SW 1271 (cell line): ENCODE data around the gene KIR3DL3.
"Not testable (repeated sequence)": the region's sequence is repeated elsewhere in the genome, so short reads cannot be mapped to it uniquely, and the experiment has no call there.

Experiments
- DNase-seq, 2 experiments: peaks; one replicate each; lab custom pipeline; 2025; lab: John Stamatoyannopoulos, UW

KIR3DL3 gene

DNA sequence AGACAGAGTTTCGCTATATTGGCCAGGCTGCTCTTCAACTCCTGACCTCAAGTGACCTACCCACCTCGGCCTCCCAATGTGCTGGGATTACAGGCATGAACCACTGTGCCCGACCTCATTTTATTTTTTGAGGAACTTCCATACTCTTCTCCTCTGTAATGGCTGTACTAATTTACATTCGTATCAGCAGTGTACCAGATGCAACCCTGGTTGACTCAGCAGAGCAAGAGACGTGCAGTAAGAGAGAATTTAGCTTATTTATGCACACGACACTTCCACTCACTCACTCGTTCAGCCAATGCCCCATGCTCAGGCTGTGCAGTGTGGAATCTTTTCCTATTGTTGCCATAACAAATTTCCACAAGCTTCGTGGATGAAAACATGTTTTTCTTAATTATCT, 6.9 kb downstream of the KIR3DL3 start:
- no peak for DNase-seq

DNA sequence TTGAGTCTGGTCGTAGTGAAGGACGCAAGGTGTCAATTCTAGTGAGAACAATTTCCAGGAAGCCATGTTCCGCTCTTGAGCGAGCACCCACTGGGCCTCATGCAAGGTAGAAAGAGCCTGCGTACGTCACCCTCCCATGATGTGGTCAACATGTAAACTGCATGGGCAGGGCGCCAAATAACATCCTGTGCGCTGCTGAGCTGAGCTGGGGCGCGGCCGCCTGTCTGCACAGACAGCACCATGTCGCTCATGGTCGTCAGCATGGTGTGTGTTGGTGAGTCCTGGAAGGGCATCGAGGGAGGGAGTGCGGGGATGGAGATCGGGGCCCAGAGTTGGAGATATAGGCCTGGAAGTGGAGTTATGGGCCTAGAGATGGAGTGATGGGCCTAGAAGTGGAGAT, 14.1 kb downstream of the KIR3DL3 start, which contains the start of gene KIR2DL3:
Gene KIR2DL3 (plus strand): TSS at position 208 of the 400 bp plus-strand sequence. CDS start 33 bp downstream, at position 241.
- DNase-seq, result not testable (repeated sequence)

GRCh38 chr19:54738715-54739114, 14.5 kb downstream of the KIR3DL3 start:
- DNase-seq, result no peak

DNA sequence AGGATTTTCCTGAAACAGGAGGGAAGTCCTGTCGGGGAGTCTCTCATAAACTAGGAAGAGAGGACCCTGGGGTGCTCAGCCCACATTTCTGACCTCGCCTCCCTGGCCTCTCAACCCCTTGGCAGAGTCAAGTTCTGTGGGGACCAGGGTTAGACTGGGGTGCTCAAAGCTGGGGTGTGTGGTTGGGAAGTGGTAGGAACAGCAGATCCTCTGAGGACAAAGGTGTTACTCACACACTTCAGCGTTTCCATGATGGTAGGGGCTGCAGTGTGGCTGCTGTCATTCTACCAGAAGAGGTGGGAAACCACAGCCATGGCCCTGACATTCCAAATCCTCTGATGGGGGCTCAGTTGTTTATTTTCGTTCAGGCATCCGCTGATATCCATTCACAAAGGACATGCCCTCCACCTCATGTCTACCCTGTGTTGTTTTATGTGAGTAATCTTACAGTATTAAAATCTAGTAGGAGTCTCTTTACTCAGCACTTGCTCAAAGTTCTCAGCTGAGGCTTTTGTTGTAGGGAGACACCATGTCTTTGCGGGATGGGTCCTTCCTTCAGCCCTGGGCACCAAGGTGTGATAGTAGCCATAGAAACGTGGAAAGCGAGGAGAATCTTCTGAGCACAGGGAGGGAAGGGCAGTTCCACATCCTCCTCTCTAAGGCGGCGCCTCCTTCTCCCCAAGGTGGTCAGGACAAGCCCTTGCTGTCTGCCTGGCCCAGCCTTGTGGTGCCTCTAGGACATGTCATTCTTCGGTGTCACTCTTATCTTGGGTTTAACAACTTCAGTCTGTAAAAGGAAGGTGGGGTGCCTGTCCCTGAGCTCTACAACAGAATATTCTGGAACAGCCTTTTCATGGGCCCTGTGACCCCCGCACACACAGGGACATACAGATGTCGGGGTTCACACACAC, 15.6 kb downstream of the KIR3DL3 start:
- no peak for DNase-seq

DNA sequence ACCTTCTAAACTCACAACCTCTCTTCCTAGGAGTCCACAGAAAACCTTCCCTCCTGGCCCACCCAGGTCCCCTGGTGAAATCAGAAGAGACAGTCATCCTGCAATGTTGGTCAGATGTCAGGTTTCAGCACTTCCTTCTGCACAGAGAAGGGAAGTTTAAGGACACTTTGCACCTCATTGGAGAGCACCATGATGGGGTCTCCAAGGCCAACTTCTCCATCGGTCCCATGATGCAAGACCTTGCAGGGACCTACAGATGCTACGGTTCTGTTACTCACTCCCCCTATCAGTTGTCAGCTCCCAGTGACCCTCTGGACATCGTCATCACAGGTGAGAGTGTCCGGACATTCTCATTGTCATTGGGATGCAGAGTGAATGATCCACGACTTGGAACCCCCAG, 17.7 kb downstream of the KIR3DL3 start:
- not testable (repeated sequence) for DNase-seq

DNA sequence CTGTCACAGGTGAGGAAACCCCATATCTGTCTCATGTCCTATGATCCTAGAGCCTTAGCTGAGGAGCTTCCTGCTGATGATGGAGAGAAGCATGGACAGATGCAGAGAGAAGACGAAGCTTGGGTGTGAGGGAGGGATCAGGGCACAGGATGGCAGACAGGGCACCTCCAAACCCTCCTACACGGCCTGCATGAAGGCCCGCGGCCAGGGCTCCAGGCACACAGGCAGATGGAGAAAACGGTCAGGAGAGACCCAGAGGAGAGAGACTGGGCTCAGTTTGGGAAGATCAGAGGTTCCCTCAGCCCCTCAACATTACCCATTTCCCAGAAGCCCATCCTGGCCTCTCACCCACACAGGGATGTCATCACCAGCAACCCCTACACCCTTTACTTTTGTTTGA, 19.8 kb downstream of the KIR3DL3 start:
- not testable (repeated sequence) for DNase-seq

DNA sequence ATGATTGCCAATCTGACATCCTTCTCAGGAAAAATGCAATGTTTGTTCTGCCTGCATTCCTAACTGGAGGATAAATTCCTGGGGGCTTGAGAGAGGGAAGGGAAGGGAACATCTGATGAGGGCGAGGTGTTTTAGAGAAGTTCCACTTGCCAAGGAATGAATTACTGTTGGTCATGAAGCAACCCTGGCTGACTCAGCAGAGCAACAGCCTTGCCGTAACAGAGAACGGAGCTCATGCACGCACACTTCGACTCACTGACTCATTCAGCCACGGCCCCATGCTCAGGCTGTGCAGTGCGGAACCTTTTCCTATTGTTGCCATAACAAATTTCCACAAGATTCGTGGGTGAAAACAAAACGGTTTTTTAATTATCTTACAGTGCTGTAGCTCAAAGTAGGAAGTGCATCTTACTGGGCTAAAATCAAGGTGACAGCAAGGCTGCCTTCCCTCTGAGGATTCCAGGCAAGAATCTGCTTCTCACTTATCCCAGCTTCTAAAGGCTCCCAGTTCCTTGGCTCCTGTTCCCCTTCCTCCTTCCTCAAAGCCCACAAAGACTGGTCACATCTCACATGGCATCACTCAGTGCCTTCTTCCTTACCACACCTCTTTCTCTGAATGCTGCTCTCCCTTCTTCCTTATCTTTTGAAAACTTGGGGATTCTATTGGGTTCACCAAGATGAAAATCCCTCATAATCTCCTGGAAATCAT, 23.5 kb downstream of the KIR3DL3 start:
- not testable (repeated sequence) for DNase-seq

DNA sequence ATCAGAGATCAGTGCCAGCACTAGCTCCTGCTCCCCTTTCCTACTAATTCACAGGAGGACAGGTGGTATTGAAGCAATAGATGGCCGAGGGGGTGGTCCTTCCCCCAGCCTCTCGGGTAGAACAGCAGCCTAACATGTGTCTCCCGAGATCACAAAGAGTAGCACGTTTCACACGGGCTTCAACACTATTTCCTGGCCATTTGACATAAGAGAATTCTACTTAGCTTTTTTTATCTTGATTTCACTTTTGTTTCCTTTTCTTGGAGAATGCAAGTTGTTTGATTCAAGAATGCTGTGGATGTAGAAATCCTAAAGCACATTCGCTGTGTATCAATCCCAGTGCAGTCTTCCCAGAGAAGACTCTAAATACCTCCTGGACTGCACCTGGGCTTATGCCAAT, 26.0 kb downstream of the KIR3DL3 start:
- DNase-seq, result not testable (repeated sequence)

- DNase-seq, result not testable (repeated sequence)
Measured at GRCh38 chr19:54756204-54757110, 32.2 kb downstream of the KIR3DL3 start.

- DNase-seq, result not testable (repeated sequence)
Measured at GRCh38 chr19:54758577-54758976, 34.3 kb downstream of the KIR3DL3 start.

DNA sequence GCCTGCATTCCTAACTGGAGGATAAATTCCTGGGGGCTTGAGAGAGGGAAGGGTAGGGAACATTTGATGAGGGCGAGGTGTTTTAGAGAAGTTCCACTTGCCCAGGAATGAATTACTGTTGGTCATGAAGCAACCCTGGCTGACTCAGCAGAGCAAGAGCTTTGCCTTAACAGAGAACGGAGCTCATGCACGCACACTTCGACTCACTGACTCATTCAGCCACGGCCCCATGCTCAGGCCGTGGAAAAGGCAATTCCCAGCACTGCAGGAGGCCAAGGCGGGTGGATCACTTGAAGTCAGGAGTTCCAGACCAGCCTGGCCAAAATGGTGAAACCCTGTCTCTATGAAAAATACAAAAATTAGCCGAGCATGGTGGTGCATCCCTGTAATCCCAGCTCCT, 40.0 kb downstream of the KIR3DL3 start:
- DNase-seq, result not testable (repeated sequence)

DNA sequence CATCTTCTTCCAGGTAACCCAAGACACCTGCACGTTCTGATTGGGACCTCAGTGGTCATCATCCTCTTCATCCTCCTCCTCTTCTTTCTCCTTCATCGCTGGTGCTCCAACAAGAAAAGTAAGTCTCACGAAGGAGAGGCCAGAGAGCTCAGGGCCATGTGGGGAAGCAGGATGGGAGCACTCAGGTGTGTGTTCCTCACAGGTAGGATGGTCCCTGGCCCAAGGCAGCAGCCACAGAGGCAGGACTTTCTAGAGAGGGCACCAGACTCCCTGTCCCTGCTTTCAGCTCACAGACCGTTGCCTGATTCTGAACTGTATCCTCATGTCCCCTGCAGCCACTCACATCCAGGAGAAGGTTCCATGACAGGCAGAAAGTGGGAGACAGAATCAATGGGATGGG, 42.2 kb downstream of the KIR3DL3 start:
- not testable (repeated sequence) for DNase-seq

DNA sequence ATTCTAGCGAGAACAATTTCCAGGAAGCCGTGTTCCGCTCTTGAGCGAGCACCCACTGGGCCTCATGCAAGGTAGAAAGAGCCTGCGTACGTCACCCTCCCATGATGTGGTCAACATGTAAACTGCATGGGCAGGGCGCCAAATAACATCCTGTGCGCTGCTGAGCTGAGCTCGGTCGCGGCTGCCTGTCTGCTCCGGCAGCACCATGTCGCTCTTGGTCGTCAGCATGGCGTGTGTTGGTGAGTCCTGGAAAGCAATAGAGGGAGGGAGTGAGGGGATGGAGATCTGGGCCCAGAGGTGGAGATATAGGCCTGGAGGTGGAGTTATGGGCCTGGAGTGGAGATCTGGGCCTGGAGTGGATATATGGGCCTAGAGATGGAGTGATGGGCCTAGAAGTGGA, 45.4 kb downstream of the KIR3DL3 start, which contains the start of gene KIR2DL1:
Gene KIR2DL1 (plus strand): TSS at position 148 of the 400 bp plus-strand sequence. CDS start 58 bp downstream, at position 206.
- DNase-seq, result not testable (repeated sequence)

- not testable (repeated sequence) for DNase-seq
Measured at GRCh38 chr19:54770511-54770910, 46.3 kb downstream of the KIR3DL3 start.

- peak; percentile 41 to 49 for DNase-seq
Measured at GRCh38 chr19:54771018-54771960, 47.0 kb downstream of the KIR3DL3 start.

DNA sequence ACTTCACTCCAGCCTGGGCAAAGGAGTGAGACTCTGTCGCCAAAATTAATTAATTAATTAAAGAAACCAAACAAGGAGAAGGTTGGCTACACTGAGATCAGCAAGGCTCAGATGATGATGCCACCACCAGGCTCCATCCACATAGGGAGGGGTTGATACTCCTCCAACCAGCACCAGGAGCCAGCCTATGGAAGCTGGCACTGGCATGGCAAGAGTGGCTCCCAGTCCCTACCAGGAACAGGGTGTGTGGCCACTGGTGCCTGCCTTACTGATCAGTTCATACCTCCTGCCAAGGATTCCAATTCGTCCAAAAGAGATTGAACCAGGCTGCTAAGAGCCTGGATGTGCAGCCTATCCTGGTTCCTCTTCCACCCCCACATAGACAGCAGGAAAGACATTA, 48.4 kb downstream of the KIR3DL3 start:
- DNase-seq, result not testable (repeated sequence)

GRCh38 chr19:54775095-54775815, 51.0 kb downstream of the KIR3DL3 start:
- not testable (repeated sequence) for DNase-seq

- not testable (repeated sequence) for DNase-seq
Measured at GRCh38 chr19:54775830-54776229, 51.6 kb downstream of the KIR3DL3 start.

- not testable (repeated sequence) for DNase-seq
Measured at GRCh38 chr19:54777851-54778250, 53.6 kb downstream of the KIR3DL3 start.

DNA sequence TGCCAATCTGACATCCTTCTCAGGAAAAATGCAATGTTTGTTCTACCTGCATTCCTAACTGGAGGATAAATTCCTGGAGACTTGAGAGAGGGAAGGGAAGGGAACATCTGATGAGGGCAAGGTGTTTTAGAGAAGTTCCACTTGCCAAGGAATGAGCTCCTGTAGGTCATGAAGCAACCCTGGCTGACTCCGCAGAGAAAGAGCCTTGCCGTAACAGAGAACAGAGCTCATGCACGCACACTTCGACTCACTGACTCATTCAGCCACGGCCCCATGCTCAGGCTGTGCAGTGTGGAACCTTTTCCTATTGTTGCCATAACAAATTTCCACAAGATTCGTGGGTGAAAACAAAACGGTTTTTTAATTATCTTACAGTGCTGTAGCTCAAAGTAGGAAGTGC, 54.7 kb downstream of the KIR3DL3 start:
- DNase-seq, result not testable (repeated sequence)
